Smooth muscle cell of the pulmonary artery (primary cell): ENCODE measurements around the gene MEX3D. TPM values are rescaled to one million over a fixed set of nuclear protein-coding genes. Genes with fewer than 3 reads are reported as not detected.

ENCODE experiments used
- total RNA-seq: library from RNA; depleted of rRNA; stranded (reverse); fragments of >200 nt; gene quantifications from 2 replicates; pipeline ENCODE4 v1.2.3, GENCODE V29; 2014

MEX3D gene
- 27.8 and 50.2 TPM in 2 replicates for total RNA-seq

GRCh38 chr19:1568320-1569019 lies at the start of gene MEX3D:
TSS of gene MEX3D (minus strand) at chr19:1568325. CDS start at chr19:1568058, 267 bp downstream.

DNA sequence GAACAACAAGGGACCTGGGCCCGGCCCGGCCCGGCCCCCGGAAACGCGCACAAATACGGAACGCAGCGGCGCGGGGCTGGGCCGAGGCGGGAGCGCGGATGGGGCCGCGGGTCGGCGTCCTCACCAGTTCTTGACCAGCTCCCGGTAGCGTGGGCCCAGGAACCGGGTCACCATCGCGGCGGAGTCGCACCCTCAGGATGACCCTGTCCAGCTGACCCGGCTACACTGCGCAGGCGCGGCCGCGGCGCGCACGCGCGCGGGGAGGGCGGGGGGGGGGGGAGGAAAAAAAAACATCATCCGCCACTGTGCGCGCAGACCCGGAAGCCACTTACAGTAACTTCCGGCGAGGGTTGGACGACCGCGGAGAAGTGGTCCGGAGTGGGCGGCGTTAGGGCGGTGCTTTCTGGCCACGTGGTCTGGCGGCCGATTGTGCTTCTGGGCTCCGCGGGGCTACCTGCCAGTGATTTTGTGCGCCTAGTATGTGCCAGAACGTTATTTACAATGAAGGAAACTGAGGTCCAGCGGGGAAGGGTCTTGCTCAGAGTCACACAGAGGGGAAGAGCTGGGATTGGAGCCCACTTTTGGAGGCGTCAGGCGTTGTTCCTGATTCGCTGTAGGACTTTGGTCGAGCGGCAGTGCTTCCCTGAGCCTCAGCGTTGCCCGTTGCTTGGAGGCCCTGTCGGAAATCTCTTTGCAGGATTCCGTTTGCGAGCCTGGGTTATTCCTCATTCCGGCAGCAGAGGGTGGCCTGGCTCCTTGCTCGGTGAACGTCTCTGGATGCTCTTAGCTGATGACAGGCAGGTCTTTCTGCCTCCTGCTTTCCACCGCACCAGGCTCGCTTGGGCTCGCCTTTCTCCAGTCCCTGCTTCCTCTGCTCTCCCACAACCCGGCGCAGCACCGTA lies 37.4 kb upstream of the MEX3D start, which contains the start of gene UQCR11:
Gene UQCR11, minus strand, starts transcription at position 227 of the 902 bp plus-strand sequence. Its CDS starts 53 bp downstream, at position 174.

GRCh38 chr19:1592755-1593500 lies 24.8 kb upstream of the MEX3D start, which contains the start of gene MBD3:
TSS of gene MBD3 (minus strand) at chr19:1592865. CDS start at chr19:1592631, 234 bp downstream.

DNA sequence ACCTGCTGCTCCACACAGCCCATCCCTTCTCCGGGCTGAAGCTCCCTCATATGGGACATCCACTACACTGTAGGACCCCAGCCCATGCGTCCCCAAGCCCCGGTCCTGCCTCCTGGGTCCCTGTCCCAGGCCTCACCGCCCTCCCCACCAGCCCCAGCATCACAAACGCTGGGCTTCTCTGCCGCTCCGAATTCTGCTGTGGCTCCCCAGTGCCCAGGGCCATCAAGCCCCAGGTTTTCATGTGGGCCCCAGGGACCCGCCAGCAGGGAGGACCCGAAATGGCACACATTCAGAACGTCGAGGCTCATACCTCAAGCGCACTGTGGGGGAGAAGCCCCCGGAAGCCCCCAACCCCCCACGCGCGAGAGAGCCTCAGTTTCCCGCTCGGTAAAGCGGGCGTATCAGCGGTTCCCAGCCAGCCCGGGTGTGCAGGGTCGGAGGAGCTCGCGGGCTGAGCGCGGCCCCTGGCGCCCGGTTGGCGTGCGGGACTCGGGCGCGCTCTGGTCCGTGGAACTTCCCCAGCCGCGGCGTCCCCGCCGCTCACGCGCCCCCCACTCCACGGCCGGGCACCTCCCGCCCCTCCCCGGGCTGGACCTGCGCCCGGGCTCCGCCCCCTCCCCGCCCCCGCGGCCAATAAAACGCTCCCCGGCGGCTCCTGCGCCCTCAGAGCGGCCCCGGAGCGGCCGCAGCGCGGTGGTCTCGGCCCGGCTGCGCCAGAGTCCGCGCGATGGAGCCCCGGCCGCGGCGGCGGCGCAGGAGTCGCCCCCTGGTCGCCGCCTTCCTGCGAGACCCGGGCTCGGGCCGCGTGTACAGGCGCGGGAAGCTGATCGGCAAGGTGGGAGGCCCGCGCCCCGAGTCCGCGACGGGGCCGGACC lies 44.5 kb downstream of the MEX3D start, which contains the start of gene PLK5:
Gene PLK5, plus strand, starts transcription at position 666 of the 875 bp plus-strand sequence. CDS start 2,920 bp downstream, outside the sequence.

DNA sequence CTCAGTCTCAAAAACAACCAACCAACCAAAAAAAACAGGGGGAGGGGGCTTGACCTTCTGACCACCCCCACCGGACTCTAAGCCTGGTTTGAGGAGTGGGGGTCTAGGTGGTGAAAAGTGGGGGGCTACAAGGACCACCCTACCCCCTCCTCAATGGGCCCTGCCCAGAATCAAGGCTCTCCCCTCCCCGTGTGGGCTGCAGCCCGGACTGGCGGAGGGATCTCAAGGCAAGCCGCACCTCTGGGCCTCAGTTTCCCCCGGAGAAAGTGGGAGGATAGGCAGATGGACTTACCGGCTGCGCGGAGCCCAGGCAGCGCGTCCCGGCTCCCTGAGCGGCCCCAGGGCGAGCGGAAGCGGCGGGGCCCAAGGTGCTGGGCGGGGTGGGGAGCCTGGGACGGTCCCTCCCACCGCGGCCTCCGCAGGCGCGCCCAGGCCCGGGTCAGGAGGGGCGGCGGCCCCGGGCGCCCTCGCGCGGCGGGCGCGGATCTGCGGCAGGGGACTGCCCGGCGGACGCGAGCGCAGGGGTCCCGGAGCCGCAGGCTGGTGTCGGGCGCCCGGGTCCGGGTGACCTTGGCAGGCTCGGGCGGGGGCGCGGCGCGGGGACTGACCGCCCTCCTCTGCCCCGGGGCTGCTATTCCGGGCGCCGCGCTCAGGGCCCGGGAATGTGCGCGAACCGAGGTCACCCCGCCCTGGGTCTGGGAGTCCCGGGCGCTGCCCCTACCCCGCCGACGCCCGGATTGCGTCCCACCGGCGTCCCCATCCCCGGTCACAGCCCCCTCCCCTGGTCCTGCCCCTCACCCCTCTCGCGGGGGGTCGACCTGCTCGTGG lies 55.2 kb downstream of the MEX3D start, which contains the start of gene ADAMTSL5:
Gene ADAMTSL5, minus strand, starts transcription at position 349 of the 828 bp plus-strand sequence. CDS start 2,076 bp downstream, outside the sequence.

Other genes starting within 250 kb of the MEX3D start
- 46.2 and 51.7 TPM in 2 replicates for gene NDUFS7, start 184.4 kb downstream of the MEX3D start, total RNA-seq
- gene GAMT, start 166.8 kb downstream of the MEX3D start, total RNA-seq: 26.1 and 38.8 TPM in 2 replicates
- gene DAZAP1, start 160.7 kb downstream of the MEX3D start, total RNA-seq: 46.5 and 63.6 TPM in 2 replicates
- gene RPS15, start 129.9 kb downstream of the MEX3D start, total RNA-seq: 311 and 346 TPM in 2 replicates
- gene APC2, start 118.2 kb downstream of the MEX3D start, total RNA-seq: 0.13 and 0.20 TPM in 2 replicates
- gene C19orf25, start 89.1 kb downstream of the MEX3D start, total RNA-seq: 26.7 and 33.0 TPM in 2 replicates
- 0.92 and 1.4 TPM in 2 replicates for gene PCSK4, start 78.0 kb downstream of the MEX3D start, total RNA-seq
- 1.0 and 2.1 TPM in 2 replicates for gene REEP6, start 77.1 kb downstream of the MEX3D start, total RNA-seq
- gene ADAMTSL5, start 55.3 kb downstream of the MEX3D start, total RNA-seq: 4.6 and 8.1 TPM in 2 replicates
- gene PLK5, start 44.2 kb downstream of the MEX3D start, total RNA-seq: 0.13 TPM in 1 of 2 replicates, not detected in the other
- 94.9 and 124 TPM in 2 replicates for gene MBD3, start 24.5 kb upstream of the MEX3D start, total RNA-seq
- gene UQCR11, start 37.1 kb upstream of the MEX3D start, total RNA-seq: 51.2 and 62.7 TPM in 2 replicates
- 62.4 and 117 TPM in 2 replicates for gene TCF3, start 84.3 kb upstream of the MEX3D start, total RNA-seq
- not detected in 2 replicates for gene ONECUT3, start 185.2 kb upstream of the MEX3D start, total RNA-seq
- gene ATP8B3, start 244.0 kb upstream of the MEX3D start, total RNA-seq: 1.8 TPM in 2 replicates